GM18867 (cell line): ENCODE data around the gene TIAM2.
A peak's percentile ranks its signal among the peaks of the same experiment; 100 is the strongest.

Source experiments
- ATAC-seq: cut with Tn5 transposase; IDR thresholded peaks from one replicate; pipeline ENCODE4 v1.9.1; 2021; ENCODE audit warnings: mild to moderate bottlenecking, moderate library complexity; ENCODE audit not compliant: unreplicated experiment

Gene TIAM2

GRCh38 chr6:155122199-155122950, 127.3 kb downstream of the TIAM2 start:
- no peak for ATAC-seq

GRCh38 chr6:155123520-155123919, 128.4 kb downstream of the TIAM2 start:
- no peak for ATAC-seq

DNA sequence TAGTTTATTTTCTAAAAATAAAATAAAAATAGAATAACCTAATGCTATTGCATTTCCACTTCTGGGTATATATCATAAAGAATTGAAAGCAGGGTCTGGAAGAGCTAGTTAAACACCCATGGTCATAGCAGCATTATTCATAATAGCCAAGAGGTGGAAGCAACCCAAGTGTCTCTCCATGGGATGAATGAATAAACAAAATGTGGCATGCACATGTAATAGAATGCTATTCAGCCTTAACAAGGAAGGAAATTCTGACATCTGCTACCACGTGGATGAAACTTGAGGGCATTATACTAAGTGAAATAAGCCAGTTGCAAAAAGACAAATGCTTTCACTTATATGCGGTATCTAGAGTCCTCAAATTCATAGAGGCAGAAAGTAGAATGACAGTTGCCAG, 130.8 kb downstream of the TIAM2 start:
- ATAC-seq: no peak

DNA sequence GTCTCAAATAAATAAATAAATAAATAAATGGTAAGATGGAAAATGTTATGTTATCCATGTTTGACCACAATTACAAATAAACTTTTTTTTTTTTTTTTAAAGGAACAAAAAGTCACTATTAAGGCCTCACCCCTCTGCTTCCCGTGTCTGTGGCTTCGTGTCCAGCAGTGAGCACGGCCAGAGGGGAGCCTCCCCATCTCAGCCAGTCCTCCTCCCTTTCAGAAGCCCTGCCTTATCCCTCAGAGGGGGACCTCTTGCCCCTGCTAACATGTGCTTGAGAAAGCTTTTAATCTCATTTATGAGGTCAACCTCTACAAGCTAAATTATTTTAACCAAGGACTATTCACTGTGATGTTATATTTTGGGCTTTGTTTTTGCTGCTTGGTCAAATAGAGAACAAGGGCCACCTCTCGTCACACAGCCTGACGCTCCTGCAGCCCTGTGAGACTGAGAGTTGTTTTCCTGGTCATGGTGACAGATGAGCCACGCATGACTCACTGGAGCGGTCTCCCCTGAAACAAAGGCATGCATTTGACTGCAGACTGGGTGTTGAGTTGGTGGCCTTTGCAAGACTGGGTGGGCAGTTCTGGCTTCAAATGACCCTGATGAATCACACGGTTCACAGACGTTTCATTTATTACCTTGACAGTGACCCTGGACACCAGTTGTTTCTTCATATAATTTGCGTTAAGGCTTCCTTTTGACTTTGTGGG, 131.8 kb downstream of the TIAM2 start:
- ATAC-seq: peak; percentile 60

DNA sequence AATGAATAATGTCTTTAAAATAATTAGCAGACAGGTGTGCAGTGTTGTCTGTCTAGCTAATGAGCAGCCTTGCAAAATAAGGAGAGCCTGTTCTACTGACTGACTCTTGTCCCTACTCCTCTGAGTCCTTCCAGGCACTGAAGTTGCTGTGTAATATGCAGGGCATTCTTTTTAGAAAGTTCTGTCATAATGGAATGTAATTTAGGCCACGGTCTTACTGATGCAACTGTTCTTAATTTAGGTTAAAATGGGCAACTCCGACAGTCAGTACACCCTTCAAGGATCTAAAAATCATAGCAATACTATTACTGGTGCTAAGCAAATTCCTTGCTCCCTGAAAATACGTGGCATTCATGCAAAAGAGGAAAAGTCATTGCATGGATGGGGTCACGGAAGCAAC, 133.9 kb downstream of the TIAM2 start:
- ATAC-seq: no peak

DNA sequence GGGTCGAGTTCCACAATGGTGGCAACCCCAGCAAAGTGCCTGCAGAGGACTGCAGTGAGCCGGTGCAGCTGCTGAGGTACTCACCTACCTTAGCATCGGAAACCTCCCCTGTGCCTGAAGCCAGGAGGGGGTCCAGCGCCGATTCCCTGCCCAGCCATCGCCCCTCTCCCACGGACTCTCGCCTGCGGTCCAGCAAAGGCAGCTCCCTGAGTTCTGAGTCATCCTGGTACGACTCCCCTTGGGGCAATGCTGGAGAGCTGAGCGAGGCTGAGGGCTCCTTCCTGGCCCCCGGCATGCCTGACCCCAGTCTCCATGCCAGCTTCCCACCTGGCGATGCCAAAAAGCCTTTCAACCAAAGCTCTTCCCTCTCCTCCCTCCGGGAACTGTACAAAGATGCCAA, 134.6 kb downstream of the TIAM2 start:
- ATAC-seq: no peak

DNA sequence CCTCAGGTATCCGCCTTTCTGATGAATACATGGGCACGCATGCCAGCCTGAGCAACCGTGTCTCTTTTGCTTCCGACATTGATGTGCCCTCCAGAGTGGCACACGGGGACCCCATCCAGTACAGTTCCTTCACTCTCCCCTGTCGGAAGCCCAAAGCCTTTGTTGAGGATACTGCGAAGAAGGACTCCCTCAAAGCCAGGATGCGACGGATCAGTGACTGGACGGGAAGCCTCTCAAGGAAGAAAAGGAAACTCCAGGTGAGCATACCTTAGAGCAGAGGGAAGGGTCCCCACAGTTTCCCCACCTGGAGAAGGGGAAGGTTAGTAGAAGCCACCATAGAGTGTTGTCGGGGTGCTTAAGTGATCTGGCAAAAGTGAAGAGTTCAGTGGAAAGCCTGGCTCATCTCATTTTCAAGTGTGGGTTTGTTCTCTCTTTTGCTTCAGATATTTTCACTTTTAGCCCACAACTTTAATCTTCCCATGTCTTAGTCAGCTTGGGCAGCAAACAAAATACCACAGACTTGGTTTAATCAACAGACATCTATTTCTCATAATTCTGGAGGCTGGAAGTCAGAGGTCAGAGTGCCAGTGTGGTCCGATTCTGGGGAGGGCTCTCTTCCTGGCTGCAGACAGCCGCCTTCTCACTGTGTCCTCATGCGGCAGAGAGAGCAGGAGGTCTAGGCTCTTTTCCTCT, 135.2 kb downstream of the TIAM2 start:
- ATAC-seq: no peak

DNA sequence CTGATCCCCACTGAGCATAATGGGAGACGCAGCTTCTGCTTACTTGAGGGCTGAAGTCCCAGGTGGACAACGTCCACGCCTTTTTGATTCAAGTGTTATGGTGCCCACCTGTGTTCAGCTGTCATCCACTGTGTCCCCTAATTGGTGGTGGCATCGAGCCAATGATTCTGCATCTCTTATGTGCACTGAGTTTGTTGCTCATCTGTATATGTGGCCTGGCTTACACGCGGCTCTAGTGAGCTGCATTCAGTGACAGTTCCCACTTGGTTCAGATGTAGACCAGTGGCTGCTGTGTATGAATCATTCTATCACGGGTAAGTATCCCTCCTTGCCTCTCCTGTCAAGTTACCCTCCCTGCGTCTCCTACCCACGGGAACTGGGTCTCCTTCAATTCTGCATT, 137.5 kb downstream of the TIAM2 start:
- no peak for ATAC-seq

DNA sequence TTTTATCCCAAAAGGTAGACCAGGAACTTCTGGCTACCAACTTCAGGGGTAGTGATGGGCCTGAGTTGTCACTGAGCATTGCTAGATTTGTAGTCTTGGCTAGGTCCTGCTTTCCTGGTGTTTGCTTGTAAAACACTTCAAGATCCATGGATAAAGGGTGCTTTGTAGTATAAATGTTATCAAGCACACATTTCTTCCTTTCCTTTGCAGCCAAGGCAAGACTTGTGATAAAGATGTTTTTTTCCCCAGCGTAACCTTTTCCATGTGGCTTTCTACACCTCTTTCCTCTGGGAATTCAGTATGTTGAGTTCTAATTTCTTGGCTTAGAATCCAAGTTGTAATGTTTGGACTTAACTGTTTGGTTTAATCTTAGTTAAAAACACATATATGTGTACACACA, 145.9 kb downstream of the TIAM2 start:
- ATAC-seq: no peak

DNA sequence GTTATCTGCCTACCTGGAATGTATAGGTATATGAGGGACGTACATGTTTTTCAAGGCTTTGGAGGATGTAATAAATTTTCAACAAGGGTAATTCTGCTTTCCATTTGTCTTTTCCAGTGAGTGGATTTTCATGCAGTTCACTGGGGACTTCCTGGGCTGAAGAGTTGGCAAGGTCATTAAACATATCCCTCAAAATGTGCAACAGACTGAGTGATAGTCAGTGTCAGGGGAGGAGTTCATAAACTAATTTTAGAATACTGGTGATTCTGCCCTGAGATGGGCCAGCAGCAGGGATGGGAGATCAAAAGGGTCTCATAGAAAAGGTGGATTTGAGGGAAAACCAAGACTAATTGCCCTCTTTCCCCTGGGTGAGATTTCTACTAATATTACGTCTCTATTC, 146.4 kb downstream of the TIAM2 start:
- no peak for ATAC-seq

DNA sequence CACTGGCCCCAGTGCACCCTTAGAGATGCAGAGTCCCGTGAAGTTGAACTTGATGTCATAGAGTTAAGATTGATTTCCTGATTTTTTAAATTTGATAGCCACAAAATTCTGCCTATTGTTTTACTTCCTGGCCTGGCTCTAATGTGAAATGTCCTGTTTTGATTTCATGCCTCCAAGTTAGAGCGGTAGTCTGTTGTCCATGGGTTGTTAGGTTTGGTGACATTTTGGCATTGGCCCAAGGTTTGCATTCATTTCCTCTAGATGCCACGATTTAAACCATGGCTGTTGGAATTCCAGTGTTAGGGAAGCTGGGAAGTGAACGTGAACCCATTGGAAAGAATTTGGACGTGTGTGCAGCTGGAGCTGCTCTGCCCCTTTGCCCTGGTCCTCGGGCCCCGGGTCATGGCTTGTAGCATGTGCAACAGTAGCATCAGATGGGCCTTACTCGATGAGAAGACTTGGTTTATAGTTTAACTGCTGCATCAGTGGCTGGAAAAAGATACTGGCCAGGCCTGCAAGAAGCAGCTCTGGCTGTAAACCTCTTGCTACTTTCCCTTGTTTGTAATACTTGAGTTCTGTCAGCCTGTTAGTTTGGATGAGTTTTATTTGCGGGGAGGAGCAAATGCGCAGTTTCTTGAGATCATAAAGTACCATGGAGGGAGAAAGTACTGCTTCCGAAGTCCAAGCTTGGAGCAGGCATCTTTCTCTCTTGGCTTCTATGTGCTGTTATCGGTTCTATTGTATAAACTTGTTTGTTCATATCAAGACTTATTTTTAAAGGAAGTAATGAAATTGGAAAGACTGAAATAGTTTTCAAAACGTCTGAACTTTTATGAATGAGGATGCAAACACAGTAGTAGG, 147.3 kb downstream of the TIAM2 start:
- no peak for ATAC-seq

- ATAC-seq: peak; percentile 58
These were observed 148.0 kb downstream of the TIAM2 start for GRCh38 chr6:155143029-155143577.

DNA sequence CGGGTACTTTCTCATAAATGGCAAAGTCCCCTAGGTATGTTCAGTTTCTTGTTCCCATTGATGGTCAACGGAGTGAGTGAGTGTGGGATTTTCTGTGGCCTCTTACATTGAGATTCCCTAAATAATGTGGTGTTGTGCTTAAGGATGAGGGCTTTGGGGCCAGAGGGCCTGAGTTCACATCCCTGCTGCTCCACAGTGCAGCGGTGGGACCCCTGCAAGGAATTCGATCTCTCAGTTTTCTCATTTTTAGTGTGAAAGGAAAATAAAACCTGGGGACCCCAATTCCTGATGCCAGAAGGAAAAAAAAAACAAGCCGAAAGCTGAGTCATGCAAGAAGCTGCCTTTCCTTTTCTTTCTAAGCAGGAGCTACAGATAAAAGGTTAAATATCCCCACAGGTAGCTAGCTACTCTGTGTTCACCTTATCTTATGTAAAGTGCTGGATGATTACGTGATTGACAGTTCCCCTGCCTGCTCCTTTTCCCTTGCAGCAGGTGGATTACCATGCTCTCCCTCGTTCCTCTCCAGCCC, 148.5 kb downstream of the TIAM2 start:
- ATAC-seq: peak; percentile 20

GRCh38 chr6:155146205-155146604, 151.1 kb downstream of the TIAM2 start:
- ATAC-seq: no peak

GRCh38 chr6:155147958-155148663, 153.0 kb downstream of the TIAM2 start:
- no peak for ATAC-seq

GRCh38 chr6:155150967-155151671, 156.0 kb downstream of the TIAM2 start:
- no peak for ATAC-seq

DNA sequence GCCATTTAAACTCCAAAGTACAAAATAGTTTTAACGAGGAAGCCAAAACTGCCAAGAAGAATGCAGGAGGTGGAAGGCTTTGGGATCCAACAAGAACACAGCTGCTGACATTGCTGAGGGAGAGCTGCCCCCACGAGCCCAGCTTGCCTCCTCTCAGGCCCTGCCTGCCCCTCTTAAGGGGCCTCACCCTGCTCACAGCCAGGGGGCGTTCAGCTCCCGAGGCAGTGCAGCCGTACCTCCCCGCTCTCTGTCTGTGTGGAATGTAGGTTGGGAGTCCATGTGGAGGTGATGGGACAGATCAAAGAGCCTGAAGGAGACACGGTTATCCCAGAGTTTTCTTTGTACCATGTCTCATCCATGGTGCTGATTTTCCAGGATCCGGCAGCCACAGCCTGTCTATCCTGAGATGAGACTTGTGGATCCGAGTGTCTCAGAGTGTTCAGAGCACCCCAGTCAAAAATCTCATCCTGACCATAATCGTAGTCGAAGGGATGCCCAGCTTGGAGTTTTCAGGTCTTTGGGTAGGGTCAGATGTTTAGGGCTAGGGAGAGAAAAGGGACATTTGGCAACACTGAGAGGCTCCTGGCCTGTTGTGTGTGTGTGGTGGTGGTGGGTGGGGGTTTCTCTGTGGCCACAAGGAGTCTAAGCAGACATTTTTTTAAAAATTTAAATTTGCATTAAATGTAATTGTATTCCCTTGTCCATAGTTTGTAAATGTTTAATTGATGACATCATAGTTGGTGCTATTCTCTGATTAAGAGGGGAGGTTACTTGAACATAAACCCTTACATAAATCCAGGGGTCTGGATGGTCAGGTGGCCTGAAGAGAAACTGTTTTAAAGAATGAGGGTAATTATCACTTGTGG, 157.3 kb downstream of the TIAM2 start:
- no peak for ATAC-seq

DNA sequence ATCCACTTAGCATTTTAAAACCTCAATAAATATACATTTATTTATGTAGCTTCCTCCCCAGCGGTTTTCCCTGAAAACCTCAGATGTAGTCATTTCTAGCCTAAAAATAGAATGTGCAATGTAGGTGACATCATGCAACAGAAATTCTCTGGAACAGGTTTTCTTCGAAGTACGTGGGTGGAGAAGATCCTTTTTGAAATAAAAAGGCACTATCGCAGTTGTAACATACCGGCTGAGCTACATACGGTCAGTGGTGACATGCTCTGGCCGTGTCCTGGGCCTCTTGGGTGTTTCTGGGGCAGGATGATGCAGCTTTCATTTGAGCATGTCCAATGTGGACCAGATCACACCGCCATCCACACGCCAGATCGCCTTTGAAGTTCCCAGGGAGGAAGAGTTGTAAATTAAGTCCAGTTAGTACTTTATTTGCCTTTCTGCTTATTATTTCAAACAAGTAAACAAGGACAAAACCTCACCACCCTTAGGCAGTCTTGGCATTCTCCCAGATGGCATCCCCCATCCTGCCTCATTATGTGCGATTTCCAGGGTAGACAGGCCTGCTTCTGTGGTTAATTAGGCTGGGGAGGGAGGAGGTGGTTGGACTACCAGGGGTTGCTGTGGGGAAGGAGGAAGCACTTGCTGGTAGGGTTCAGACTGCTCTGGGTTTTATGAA, 159.2 kb downstream of the TIAM2 start:
- no peak for ATAC-seq
